A673 (cell line): Measurements from ENCODE around the gene MANSC4.

Experiments used
- EZH2 ChIP-seq: fragments of 200-600 bp; sonication (generic); IDR thresholded peaks from 2 replicates; pipeline ENCODE4 v1.6.1; 2017; ENCODE audit warnings: borderline replicate concordance, low read depth, mild to moderate bottlenecking, mixed read lengths, antibody characterized with exemption, low read length; ENCODE audit not compliant: poor library complexity, severe bottlenecking
- TF ChIP-seq, protein P1 (sequence below): fragments of 300-800, 200-600 bp; sonication (generic); conservative IDR thresholded peaks from 2 replicates; pipeline ENCODE4 v1.5.1; 2017; ENCODE audit warnings: low read depth, mild to moderate bottlenecking, antibody characterized with exemption, low read length, moderate library complexity, mixed read lengths

DNA sequence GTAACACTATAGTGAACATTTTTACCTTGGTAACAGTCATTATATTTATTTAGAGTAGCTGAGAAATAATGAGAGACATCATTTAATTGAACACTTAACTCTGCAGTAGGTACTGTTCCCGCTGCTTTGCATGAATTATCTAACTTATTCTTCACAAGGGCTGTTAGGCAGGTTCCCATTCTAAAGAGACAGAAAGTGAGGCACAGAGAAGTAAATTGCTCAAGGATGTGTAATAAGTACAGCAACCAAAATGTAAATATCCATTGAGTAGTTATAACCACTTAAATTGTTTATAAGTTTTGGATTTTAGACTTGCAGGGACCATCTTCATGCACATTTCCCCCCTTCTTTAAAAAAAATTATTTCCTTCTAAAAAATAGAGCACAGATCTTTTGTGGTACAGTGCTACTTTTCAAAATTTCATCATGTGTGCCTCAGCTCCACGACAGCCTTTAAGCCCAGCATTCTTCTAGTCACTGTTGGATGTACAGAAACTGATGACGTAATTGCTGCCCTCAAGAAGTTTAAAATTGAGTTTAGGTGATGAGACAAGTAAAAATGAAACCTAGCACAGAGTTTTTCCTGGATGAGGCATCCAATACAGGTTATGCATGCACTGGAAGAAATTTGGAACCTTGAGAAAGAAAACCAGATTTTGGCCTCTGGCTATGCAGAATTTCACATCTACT, 6.0 kb upstream of the MANSC4 start:
- TF ChIP-seq, protein P1, sequence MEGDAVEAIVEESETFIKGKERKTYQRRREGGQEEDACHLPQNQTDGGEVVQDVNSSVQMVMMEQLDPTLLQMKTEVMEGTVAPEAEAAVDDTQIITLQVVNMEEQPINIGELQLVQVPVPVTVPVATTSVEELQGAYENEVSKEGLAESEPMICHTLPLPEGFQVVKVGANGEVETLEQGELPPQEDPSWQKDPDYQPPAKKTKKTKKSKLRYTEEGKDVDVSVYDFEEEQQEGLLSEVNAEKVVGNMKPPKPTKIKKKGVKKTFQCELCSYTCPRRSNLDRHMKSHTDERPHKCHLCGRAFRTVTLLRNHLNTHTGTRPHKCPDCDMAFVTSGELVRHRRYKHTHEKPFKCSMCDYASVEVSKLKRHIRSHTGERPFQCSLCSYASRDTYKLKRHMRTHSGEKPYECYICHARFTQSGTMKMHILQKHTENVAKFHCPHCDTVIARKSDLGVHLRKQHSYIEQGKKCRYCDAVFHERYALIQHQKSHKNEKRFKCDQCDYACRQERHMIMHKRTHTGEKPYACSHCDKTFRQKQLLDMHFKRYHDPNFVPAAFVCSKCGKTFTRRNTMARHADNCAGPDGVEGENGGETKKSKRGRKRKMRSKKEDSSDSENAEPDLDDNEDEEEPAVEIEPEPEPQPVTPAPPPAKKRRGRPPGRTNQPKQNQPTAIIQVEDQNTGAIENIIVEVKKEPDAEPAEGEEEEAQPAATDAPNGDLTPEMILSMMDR = no peak
- TF ChIP-seq EZH2 = no peak
